GM11168 (cell line): ENCODE results near the gene RBP2.

ENCODE experiments used
- in situ Hi-C: fragments of 300-500 bp; cut with MboI; formaldehyde crosslinking; loops from one replicate; pipeline ENCODE4 v1.12.0; 2022; ENCODE audit warnings: low sequenced_read_pairs; ENCODE audit not compliant: unreplicated experiment

Gene RBP2

DNA sequence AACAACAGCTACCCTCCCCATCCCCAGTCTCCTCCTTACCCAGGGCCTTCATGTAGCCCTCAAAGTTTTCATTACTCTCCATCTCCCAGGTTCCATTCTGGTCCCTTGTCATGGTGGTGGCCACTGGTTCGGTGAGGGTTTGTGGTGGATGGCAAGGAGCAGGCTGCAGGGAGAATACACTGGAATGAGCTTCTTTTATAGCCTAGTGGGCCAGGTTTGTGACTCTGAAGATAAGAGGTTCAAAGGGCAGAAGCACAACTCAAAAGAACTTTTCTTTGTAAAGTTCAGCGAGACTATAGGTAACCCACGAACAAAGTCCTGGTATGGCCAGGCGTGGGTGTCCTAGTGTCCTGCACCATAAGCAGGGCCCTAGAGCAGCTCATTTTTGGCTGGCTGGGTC lies at the start of gene RBP2:
Gene RBP2, minus strand, starts transcription at position 169 of the 400 bp plus-strand sequence. Its CDS starts 57 bp downstream, at position 112.
- in situ Hi-C loops: no loop called here

GRCh38 chr3:139524841-139525636 lies 48.7 kb upstream of the RBP2 start:
- in situ Hi-C loops: no loop called here

DNA sequence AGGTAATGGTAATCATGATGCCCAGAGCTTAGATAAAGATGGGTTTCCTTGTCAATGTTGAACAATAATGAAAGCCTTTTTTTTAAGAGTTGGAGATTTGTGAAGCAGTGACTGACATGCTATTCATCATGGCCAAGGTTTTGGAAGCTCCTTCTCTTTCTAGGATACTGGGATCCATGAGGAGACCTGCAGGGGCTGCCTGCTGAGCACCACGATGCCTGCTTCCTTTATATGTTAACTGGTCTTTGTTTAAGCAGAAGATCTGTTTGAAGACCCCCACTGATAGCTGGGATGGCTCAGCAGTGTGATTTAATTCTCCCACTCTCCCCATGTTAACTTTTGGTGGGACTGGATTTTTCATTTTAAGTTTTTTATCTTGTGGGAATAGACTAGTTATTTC lies 47.4 kb upstream of the RBP2 start:
- in situ Hi-C loops: no loop called here

DNA sequence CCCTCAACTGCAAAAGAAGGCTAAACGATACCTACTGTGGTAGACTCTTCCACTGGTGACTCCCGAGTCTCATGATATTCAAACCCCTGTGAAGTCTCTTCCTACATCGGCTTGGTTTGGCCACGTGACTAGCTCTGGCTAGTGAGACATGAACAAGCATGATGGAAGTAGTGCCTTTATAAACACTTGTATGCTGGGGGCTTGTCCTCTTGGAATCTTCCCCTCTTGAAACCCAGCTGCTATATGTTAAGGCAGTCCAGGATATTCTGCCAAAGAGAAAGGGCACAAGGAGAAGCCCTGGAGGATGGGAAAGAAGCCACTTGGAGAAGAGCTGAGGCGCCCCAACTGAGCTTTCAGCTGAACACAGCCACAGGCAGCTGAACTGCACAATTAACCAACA lies 46.9 kb upstream of the RBP2 start:
- in situ Hi-C loops: no loop called here

- in situ Hi-C loops: no loop called here
These were observed 46.1 kb upstream of the RBP2 start for GRCh38 chr3:139522421-139522820.

DNA sequence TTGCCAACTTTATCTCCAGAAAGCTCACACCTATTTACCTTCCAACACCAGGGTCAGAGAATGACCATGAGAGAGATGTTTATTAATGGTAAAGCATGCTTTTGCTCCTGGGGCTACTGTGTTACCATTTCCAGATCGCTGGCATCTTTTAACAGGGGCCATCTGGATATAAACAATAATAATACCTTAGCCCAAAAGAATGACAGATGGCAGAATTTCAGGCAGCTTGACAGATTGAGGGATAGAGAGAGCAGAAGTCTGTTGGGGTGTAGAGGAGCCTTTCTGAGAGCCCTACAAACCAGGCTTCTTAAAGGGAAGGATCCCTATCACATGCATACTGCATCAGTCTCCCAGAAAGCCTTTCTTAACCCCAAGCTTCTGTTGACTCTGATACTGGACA lies 45.5 kb upstream of the RBP2 start:
- in situ Hi-C loops: no loop called here

GRCh38 chr3:139521144-139521543 lies 44.8 kb upstream of the RBP2 start:
- in situ Hi-C loops: no loop called here

DNA sequence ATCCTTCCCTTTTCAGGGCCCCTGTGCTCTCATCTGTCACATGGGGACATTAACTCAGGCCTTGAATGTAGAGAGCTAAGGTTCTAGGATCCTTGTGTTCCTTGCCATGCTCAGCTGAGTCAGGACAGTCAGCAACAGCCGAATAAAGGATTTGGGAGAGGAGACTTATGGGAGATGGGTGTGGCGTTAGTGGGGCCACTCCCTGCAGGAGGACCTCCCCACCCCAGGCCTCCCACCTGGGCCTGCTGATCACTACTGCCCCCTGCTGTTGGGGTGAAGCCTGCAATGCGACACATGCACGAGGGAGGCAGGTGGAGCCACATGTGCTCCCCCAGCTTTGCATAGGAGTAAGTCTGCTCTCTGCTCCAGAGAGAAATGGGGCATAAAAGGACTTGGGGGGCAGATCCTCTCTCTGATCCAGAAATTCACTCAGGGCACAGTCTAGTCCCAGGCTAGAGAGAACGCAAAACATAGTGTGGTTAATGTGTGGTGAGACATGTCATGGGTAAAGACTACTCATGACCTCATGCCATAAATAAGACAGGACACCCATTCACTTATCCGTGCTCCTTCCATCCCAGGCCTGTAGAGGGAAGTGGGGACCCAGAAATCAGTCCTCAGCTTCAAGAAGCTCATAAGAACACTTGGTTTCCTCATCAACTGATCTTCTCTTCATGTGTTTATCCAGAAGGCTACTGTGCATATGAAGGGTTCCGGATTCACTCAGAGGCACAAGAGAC lies 43.9 kb upstream of the RBP2 start:
- in situ Hi-C loops: no loop called here

GRCh38 chr3:139518926-139519842 lies 42.9 kb upstream of the RBP2 start:
- in situ Hi-C loops: no loop called here

- in situ Hi-C loops: no loop called here
These were observed 42.0 kb upstream of the RBP2 start for GRCh38 chr3:139518306-139518705.

- in situ Hi-C loops: no loop called here
These were observed 41.2 kb upstream of the RBP2 start for GRCh38 chr3:139517321-139518065.

- in situ Hi-C loops: no loop called here
These were observed 38.4 kb upstream of the RBP2 start for GRCh38 chr3:139514741-139515140.

DNA sequence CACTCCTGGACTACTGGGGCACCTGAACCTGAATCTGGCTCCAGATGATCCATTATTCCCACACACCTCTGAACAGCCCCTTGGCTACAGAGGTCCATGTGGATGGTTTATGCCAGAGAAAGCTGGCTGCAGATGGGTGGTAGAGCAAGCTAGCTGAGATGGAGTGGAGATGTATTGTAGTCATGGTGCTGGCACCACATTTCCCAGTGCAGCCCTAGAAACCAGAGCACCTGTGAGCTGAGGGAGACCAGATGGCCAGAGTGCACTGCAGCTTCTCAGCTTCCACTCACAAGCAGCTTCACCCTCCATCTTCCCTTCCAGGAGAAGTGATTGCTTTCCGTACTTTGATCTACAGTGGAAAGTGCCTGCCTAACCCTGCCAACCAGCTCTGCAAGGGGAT lies 33.3 kb upstream of the RBP2 start:
- in situ Hi-C loops: no loop called here

DNA sequence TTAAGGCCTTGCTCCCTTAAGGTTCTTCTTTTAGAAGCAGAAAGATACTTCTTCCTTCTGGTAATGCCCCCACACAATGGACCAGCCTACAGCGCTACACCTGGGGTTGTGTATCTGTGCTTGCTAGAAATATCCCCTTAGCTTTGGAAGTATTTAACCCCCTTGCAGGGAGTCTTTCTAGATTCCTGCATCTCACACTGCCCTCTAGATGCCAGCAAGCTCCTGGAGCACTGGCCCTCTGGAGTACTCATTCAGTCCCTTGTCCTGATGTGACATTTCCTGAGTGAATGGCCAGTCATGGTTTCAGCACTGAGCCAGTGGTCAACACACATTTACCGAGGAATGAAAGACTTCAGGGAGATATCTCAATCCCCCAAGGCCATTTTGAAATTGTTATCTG lies 30.4 kb upstream of the RBP2 start:
- in situ Hi-C loops: no loop called here

- in situ Hi-C loops: no loop called here
These were observed 29.6 kb upstream of the RBP2 start for GRCh38 chr3:139505829-139506386.

DNA sequence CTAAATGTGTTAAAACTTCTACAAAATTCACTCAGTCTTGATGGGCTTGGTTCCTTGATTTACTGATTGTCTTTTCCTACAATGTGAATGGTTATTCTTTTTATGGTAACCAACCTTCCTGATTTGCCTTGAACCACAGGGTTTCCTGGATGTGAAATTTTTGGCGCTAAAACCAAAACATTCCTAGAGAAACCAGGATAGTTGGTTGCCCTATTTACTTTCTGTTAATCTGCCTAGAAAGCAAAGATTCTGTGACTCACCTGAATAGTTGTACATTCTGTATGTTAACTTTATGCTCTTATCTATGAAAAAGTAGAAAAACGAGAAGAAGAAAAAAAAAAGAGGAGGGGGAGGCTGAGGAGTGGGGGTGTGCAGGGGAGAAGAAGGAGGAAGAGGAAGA lies 23.2 kb upstream of the RBP2 start:
- in situ Hi-C loops: no loop called here

DNA sequence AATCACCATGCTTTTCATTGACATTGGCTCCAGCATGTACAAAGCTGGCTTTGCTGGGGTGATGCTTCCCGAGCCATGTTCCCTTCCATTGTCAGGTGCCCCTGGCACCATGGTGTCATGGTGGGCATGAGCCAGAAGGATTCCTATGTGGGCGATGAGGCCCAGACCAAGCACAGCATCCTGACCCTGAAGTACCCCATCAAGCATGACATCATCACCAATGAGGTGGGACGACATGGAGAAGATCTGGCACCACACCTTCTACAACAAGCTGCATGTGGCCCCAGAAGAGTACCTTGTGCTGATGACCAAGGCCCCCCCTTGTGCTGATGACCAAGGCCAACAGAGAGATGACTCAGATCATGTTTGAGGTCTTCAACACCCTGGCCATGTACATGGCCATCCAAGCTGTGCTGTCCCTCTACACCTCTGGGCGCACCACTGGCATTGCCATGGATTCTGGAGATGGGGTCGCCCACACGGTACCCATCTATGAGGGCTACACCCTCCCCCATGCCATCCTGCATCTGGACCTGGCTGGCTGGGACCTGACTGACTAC lies 17.6 kb upstream of the RBP2 start:
- in situ Hi-C loops: no loop called here

GRCh38 chr3:139491966-139492365 lies 15.7 kb upstream of the RBP2 start:
- in situ Hi-C loops: no loop called here

GRCh38 chr3:139491027-139491700 lies 14.8 kb upstream of the RBP2 start:
- in situ Hi-C loops: no loop called here
